Myometrial cell (primary cell): Measurements from ENCODE around the gene PCDHA7. TPM values are rescaled to one million over a fixed set of nuclear protein-coding genes. Genes with fewer than 3 reads are reported as not detected.

Source experiments
- total RNA-seq: library from RNA; depleted of rRNA; stranded (reverse); fragments of >200 nt; gene quantifications from 2 replicates; pipeline ENCODE4 v1.2.3, GENCODE V29; 2015

The PCDHA7 gene, protein sequence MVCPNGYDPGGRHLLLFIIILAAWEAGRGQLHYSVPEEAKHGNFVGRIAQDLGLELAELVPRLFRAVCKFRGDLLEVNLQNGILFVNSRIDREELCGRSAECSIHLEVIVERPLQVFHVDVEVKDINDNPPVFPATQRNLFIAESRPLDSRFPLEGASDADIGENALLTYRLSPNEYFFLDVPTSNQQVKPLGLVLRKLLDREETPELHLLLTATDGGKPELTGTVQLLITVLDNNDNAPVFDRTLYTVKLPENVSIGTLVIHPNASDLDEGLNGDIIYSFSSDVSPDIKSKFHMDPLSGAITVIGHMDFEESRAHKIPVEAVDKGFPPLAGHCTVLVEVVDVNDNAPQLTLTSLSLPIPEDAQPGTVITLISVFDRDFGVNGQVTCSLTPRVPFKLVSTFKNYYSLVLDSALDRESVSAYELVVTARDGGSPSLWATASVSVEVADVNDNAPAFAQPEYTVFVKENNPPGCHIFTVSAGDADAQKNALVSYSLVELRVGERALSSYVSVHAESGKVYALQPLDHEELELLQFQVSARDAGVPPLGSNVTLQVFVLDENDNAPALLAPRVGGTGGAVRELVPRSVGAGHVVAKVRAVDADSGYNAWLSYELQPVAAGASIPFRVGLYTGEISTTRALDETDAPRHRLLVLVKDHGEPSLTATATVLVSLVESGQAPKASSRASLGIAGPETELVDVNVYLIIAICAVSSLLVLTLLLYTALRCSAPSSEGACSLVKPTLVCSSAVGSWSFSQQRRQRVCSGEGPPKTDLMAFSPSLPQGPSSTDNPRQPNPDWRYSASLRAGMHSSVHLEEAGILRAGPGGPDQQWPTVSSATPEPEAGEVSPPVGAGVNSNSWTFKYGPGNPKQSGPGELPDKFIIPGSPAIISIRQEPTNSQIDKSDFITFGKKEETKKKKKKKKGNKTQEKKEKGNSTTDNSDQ
- 0.71 TPM in 1 of 2 replicates, not detected in the other for total RNA-seq

GRCh38 chr5:140833993-140834392 is at the start of gene PCDHA7:
TSS of gene PCDHA7 (plus strand) at chr5:140834269. CDS start at chr5:140834384, 115 bp downstream.

DNA sequence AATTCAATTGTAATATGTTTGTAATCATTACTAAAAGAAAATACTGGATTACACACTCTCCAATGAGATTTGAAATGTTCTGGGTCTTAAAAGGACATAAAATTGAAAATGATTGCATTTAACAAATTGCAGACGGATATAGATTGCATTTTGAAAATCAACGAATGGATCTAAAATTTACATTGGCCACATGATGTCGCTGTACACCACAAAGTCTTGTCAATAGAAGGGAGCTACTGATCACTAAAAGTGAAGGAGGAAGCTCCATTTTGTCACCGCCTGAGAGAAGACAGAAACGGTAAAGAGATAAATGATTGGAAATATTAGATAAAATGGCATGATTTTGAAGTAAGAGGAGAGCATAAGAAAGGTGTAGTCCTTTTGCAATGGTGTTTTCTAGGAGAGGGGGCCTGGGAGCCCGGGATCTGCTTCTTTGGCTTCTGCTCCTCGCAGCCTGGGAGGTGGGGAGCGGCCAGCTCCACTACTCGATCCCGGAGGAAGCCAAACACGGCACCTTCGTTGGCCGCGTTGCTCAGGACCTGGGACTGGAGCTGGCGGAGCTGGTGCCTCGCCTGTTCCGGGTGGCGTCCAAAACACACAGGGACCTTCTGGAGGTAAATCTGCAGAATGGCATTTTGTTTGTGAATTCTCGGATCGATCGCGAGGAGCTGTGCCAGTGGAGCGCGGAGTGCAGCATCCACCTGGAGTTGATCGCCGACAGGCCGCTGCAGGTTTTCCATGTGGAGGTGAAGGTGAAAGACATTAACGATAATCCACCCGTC is 48.0 kb upstream of the PCDHA7 start, which contains the start of gene PCDHA1:
PCDHA1 (plus strand) TSS at position 236 of the 782 bp plus-strand sequence.

GRCh38 chr5:140794595-140795258 is 39.3 kb upstream of the PCDHA7 start, which contains the start of gene PCDHA2:
TSS of gene PCDHA2 (plus strand) at chr5:140794852.

DNA sequence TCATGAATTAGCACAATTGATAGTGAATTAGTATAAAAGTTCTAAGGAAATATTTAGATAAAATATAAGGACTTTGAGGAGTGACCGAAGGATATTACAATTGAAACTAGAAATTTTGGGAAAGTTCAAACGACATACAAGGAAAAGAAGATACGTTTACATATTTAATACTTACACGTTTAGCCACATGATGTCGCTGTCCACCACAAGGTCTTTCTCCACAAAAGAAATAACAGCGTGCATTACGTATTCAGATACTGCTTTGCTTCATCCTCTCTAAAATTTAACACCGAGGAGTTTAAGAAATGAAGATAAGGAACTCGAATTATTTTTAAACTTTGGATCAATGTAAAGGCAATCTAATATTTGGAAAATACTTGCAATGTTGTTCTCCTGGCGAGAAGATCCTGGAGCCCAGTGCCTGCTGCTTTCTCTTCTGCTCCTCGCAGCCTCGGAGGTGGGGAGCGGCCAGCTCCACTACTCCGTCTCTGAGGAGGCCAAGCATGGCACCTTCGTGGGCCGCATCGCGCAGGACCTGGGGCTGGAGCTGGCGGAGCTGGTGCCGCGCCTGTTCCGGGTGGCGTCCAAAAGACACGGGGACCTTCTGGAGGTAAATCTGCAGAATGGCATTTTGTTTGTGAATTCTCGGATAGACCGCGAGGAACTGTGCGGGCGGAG is 33.1 kb upstream of the PCDHA7 start, which contains the start of gene PCDHA3:
PCDHA3 (plus strand) TSS at position 242 of the 678 bp plus-strand sequence.

DNA sequence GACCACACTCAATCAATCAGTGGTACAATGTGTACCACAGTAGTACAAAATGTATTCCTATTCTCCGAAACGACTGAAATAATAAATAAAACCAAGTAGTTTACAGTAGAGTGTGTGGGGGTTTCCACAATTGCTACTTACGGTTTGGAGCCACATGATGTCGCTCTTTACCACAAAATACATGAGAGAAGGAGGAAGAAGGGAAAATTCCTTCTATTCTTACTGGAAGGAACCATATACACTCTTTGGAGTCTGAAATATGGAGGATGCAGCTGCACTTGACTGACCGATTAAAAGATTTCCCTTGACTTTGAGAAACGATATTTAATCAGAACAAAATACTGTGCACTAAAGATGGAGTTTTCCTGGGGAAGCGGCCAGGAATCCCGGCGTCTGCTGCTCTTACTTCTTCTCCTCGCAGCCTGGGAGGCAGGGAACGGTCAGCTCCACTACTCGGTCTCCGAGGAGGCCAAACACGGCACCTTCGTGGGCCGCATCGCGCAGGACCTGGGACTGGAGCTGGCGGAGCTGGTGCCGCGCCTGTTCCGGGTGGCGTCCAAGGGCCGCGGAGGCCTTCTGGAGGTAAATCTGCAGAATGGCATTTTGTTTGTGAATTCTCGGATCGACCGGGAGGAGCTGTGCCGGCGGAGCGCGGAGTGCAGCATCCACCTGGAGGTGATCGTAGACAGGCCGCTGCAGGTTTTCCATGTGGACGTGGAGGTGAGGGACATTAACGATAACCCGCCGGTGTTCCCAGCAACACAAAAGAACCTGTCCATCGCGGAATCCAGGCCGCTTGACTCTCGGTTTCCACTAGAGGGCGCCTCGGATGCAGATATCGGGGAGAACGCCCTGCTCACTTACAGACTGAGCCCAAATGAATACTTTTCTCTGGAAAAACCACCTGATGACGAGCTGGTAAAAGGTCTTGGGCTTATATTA is 27.0 kb upstream of the PCDHA7 start, which contains the start of gene PCDHA4:
PCDHA4 (plus strand) TSS at position 235 of the 942 bp plus-strand sequence.

DNA sequence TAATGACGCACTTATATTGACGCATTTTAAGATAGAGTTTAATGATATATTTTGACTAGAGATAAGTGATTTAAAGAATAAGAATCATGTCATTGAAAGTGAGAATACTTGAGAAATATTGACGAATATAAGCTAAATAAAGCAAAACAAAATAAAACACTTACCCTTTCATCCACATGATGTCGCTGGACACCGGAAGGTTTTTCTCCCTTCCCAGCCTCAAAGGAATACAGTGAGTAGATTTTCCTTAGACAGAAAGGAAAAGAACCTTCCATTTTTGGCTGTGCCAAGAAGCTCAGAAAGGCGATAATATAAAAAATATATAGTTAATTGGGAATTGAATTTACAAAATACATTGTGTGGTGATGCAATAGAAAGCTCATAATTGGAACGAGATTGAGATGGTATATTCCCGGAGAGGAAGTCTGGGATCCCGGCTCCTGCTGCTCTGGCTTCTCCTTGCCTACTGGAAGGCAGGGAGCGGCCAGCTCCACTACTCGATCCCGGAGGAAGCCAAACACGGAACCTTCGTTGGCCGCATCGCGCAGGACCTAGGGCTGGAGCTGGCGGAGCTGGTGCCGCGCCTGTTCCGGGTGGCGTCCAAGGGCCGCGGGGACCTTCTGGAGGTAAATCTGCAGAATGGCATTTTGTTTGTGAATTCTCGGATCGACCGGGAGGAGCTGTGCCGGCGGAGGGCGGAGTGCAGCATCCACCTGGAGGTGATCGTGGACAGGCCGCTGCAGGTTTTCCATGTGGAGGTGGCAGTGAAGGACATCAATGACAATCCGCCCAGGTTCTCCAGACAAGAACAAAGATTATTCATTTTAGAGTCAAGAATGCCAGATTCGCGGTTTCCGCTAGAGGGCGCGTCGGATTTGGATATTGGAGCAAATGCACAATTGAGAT is 12.4 kb upstream of the PCDHA7 start, which contains the start of gene PCDHA5:
PCDHA5 (plus strand) TSS at position 239 of the 906 bp plus-strand sequence.

GRCh38 chr5:140827704-140828361 is 6.2 kb upstream of the PCDHA7 start, which contains the start of gene PCDHA6:
TSS of gene PCDHA6 (plus strand) at chr5:140827960. CDS start at chr5:140828092, 132 bp downstream.

DNA sequence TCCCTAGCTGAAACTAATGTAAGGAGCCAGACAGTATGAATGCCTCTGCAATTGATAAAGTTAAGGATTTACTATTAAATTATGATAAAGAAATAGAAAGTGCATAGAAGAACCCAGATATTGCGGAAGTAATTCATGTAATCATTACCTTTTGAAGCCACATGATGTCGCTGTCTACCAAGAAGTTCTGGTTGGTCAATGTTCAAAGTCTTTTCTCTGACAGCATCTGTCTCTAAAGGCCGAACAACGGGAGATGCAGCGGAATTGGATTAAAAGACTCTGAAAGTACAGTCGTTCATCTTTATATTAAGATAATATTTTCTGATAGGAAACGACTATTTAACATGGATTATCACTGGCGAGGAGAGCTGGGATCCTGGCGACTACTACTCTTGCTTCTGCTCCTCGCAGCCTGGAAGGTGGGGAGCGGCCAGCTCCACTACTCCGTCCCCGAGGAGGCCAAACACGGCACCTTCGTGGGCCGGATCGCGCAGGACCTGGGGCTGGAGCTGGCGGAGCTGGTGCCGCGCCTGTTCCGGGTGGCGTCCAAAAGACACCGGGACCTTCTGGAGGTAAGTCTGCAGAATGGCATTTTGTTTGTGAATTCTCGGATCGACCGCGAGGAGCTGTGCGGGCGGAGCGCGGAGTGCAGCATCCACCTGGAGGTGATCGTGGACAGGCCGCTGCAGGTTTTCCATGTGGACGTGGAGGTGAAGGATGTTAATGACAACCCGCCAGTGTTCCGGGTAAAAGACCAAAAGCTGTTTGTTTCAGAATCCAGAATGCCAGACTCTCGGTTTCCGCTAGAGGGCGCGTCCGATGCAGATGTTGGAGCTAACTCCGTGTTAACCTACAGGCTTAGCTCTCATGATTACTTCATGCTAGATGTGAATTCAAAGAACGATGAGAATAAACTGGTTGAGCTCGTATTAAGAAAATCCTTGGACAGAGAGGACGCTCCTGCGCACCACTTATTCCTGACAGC is 7.2 kb downstream of the PCDHA7 start, which contains the start of gene PCDHA8:
PCDHA8 (plus strand) TSS at position 210 of the 985 bp plus-strand sequence; CDS start at position 345, 135 bp downstream.

GRCh38 chr5:140848139-140849102 is 14.4 kb downstream of the PCDHA7 start, which contains the start of gene PCDHA9:
TSS of gene PCDHA9 (plus strand) at chr5:140848382. CDS start at chr5:140848496, 114 bp downstream.

DNA sequence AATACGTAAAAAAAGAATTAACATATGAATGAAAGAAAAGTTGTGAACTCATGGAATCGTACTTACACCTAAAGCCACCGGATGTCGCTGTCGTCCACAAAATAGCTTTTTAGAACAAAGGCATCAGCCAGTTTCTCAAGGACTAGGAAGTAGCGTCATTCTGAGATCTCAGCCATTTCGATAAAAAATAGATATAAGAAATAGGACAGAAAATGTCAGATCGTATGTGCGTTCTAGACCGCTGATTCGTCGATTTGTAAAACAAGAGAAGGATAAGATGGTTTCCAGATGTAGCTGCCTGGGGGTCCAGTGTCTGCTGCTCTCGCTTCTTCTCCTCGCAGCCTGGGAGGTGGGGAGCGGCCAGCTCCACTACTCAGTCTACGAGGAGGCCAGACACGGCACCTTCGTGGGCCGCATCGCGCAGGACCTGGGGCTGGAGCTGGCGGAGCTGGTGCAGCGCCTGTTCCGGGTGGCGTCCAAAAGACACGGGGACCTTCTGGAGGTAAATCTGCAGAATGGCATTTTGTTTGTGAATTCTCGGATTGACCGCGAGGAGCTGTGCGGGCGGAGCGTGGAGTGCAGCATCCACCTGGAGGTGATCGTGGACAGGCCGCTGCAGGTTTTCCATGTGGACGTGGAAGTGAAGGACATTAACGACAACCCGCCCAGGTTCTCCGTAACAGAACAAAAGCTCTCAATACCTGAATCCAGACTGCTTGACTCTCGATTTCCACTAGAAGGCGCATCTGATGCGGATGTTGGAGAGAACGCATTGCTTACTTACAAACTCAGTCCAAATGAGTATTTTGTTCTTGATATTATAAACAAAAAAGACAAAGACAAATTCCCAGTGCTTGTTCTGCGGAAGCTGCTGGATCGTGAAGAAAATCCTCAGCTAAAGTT is 22.0 kb downstream of the PCDHA7 start, which contains the start of gene PCDHA10:
PCDHA10 (plus strand) TSS at position 126 of the 903 bp plus-strand sequence; CDS start at position 278, 152 bp downstream.

DNA sequence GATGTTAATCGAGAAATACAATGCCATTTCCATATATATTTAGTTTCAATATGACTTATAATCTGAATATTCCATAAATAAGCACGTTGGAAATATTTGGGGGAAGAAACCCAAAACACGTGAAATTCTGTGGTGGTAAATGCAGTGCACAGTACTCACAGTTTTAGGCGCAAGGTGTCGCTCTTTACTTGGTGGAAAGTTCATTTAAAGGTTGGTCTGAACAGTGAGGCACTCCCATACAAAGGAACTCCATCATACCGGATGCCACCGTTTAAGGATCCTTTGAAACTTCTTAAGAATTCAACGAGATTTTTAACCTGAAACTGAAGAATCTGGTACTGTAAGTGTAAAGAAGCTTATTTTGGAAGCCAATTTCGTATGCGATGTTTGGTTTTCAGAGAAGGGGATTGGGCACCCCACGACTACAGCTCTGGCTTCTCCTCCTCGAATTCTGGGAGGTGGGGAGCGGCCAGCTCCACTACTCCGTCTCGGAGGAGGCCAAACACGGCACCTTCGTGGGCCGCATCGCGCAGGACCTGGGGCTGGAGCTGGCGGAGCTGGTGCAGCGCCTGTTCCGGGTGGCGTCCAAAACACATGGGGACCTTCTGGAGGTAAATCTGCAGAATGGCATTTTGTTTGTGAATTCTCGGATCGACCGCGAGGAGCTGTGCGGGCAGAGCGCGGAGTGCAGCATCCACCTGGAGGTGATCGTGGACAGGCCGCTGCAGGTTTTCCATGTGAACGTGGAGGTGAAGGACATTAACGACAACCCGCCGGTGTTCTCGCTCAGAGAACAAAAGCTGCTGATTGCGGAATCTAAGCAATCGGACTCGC is 34.9 kb downstream of the PCDHA7 start, which contains the start of gene PCDHA11:
PCDHA11 (plus strand) TSS at position 237 of the 834 bp plus-strand sequence; CDS start at position 384, 147 bp downstream.

GRCh38 chr5:140875085-140876065 is 41.3 kb downstream of the PCDHA7 start, which contains the start of gene PCDHA12:
TSS of gene PCDHA12 (plus strand) at chr5:140875308. CDS start at chr5:140875473, 165 bp downstream.

